Neural cell (in vitro differentiated cells): ENCODE measurements around the gene PGBD5. TPM values are rescaled to one million over a fixed set of nuclear protein-coding genes. Genes with fewer than 3 reads are reported as not detected.

Experiments used
- H2AFZ ChIP-seq: fragments of 200-600, 300-800 bp; sonication (generic), shearing (Covaris generic); 2 replicates; pipeline ENCODE4 v1.6.0; 2014; ENCODE audit warnings: low read depth, mild to moderate bottlenecking, antibody characterized with exemption, low read length, moderate library complexity
- H3F3A ChIP-seq: fragments of 200-600 bp; shearing (Covaris generic); 2 replicates; pipeline ENCODE4 v1.6.1; 2016; ENCODE audit warnings: mild to moderate bottlenecking, moderate library complexity, mixed read lengths, antibody characterized with exemption, low read length; ENCODE audit not compliant: insufficient read depth, poor library complexity, severe bottlenecking
- H3K27ac ChIP-seq: fragments of 200-600, 300-800 bp; sonication (generic), shearing (Covaris generic); 2 replicates; pipeline ENCODE4 v1.5.1; 2014; ENCODE audit warnings: mild to moderate bottlenecking, low read length, moderate library complexity
- H3K27me3 ChIP-seq: fragments of 300-800, 200-600 bp; sonication (generic), shearing (Covaris generic); 2 replicates; pipeline ENCODE4 v1.6.0; 2014; ENCODE audit warnings: mild to moderate bottlenecking, low read depth, low read length, moderate library complexity; ENCODE audit not compliant: insufficient read depth
- H3K36me3 ChIP-seq: fragments of 300-800, 200-600 bp; sonication (generic), shearing (Covaris generic); 2 replicates; pipeline ENCODE4 v1.5.1; 2014; ENCODE audit warnings: mild to moderate bottlenecking, antibody characterized with exemption, low read length, moderate library complexity; ENCODE audit not compliant: insufficient read depth
- H3K4me2 ChIP-seq: fragments of 300-800, 200-600 bp; sonication (generic), shearing (Covaris generic); 2 replicates; pipeline ENCODE4 v1.6.0; 2014; ENCODE audit warnings: mild to moderate bottlenecking, low read length
- H3K4me3 ChIP-seq: fragments of 300-800, 200-600 bp; sonication (generic), shearing (Covaris generic); 2 replicates; pipeline ENCODE4 v1.5.1; 2014; ENCODE audit warnings: mild to moderate bottlenecking, low read length, moderate library complexity
- H3K79me2 ChIP-seq: fragments of 200-600 bp; shearing (Covaris generic); replicated peaks from 2 replicates; pipeline ENCODE4 v1.6.0; 2014; ENCODE audit warnings: mild to moderate bottlenecking, low read length, moderate library complexity; ENCODE audit not compliant: insufficient read depth
- H3K9ac ChIP-seq: fragments of 300-800, 200-600 bp; sonication (generic), shearing (Covaris generic); 2 replicates; pipeline ENCODE4 v1.6.1; 2016; ENCODE audit warnings: mild to moderate bottlenecking, low read length, mixed read lengths
- H3K9me2 ChIP-seq: fragments of 200-600 bp; shearing (Covaris generic); 2 replicates; pipeline ENCODE4 v1.6.1; 2016; ENCODE audit warnings: mild to moderate bottlenecking, low read length, mixed read lengths; ENCODE audit not compliant: insufficient read depth
- H3K9me3 ChIP-seq: fragments of 200-600, 300-800 bp; sonication (generic), shearing (Covaris generic); 2 replicates; pipeline ENCODE4 v1.6.1; 2016; ENCODE audit warnings: mild to moderate bottlenecking, mixed run types, low read length, moderate library complexity, mixed read lengths
- H4K20me1 ChIP-seq: fragments of 200-600 bp; shearing (Covaris generic); 2 replicates; pipeline ENCODE4 v1.6.1; 2016; ENCODE audit warnings: mild to moderate bottlenecking, mixed run types; ENCODE audit not compliant: insufficient read depth
- EP300 ChIP-seq: fragments of 450-650 bp; conservative IDR thresholded peaks from 2 replicates; pipeline ENCODE4 v1.6.1; 2014; ENCODE audit warnings: antibody characterized with exemption, mild to moderate bottlenecking, moderate library complexity; ENCODE audit not compliant: poor library complexity, severe bottlenecking
- EZH2 ChIP-seq: fragments of 200-600, 300-800 bp; shearing (Covaris generic), sonication (generic); IDR thresholded peaks from 2 replicates; pipeline ENCODE4 v1.6.1; 2014; ENCODE audit warnings: antibody characterized with exemption, low read length, borderline replicate concordance, mild to moderate bottlenecking; ENCODE audit not compliant: insufficient read depth, poor library complexity, severe bottlenecking
- POLR2AphosphoS5 ChIP-seq: IDR thresholded peaks from 2 replicates; pipeline ENCODE4 v1.6.1; 2012
- RAD21 ChIP-seq: fragments of 450-650 bp; conservative IDR thresholded peaks from 2 replicates; pipeline ENCODE4 v1.6.1; 2014; ENCODE audit warnings: antibody characterized with exemption, mild to moderate bottlenecking, moderate library complexity
- SMC3 ChIP-seq: fragments of 450-650 bp; conservative IDR thresholded peaks from 2 replicates; pipeline ENCODE4 v1.6.1; 2014; ENCODE audit warnings: antibody characterized with exemption, mild to moderate bottlenecking, moderate library complexity; ENCODE audit not compliant: poor library complexity
- TAF1 ChIP-seq: IDR thresholded peaks from 2 replicates; pipeline ENCODE4 v1.6.1; 2012; ENCODE audit warnings: low read depth
- polyA plus RNA-seq: library from polyadenylated mRNA; depleted of rRNA; stranded (reverse); fragments of >200 nt; gene quantifications from 2 replicates; pipeline ENCODE4 v1.2.3, GENCODE V29; 2014
- TF ChIP-seq, protein P1 (sequence below): IDR thresholded peaks from 2 replicates; pipeline ENCODE4 v1.6.1; 2012; ENCODE audit warnings: borderline replicate concordance
- TF ChIP-seq, protein P2 (sequence below): fragments of 450-650 bp; IDR thresholded peaks from 2 replicates; pipeline ENCODE4 v1.5.1; 2014; ENCODE audit warnings: antibody characterized with exemption, mild to moderate bottlenecking, moderate library complexity; ENCODE audit not compliant: poor library complexity, severe bottlenecking

PGBD5 gene
- polyA plus RNA-seq, 1 donor from 2014 or later = 16.3 TPM

- no peak overlapping the region for H3K4me2 ChIP-seq
- no peaks in the 10 kb centered on the region for H3K36me3 ChIP-seq
- no peaks in the 10 kb centered on the region for H3K27me3 ChIP-seq
- peak overlapping the region; percentile 12 for H3K27ac ChIP-seq
- H4K20me1 ChIP-seq = no peaks in the 10 kb centered on the region
- H3K9me2 ChIP-seq = no peaks in the 10 kb centered on the region
- no peak for TF ChIP-seq TAF1
- TF ChIP-seq, protein P1, sequence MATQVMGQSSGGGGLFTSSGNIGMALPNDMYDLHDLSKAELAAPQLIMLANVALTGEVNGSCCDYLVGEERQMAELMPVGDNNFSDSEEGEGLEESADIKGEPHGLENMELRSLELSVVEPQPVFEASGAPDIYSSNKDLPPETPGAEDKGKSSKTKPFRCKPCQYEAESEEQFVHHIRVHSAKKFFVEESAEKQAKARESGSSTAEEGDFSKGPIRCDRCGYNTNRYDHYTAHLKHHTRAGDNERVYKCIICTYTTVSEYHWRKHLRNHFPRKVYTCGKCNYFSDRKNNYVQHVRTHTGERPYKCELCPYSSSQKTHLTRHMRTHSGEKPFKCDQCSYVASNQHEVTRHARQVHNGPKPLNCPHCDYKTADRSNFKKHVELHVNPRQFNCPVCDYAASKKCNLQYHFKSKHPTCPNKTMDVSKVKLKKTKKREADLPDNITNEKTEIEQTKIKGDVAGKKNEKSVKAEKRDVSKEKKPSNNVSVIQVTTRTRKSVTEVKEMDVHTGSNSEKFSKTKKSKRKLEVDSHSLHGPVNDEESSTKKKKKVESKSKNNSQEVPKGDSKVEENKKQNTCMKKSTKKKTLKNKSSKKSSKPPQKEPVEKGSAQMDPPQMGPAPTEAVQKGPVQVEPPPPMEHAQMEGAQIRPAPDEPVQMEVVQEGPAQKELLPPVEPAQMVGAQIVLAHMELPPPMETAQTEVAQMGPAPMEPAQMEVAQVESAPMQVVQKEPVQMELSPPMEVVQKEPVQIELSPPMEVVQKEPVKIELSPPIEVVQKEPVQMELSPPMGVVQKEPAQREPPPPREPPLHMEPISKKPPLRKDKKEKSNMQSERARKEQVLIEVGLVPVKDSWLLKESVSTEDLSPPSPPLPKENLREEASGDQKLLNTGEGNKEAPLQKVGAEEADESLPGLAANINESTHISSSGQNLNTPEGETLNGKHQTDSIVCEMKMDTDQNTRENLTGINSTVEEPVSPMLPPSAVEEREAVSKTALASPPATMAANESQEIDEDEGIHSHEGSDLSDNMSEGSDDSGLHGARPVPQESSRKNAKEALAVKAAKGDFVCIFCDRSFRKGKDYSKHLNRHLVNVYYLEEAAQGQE = no peak
- no peak for TF ChIP-seq EZH2
- TF ChIP-seq POLR2AphosphoS5 = no peak
- H3K9ac ChIP-seq = peak overlapping the region; percentile 34
- no peaks in the 10 kb centered on the region for H3K9me3 ChIP-seq
- H3F3A ChIP-seq = no peaks in the 10 kb centered on the region
- H3K4me3 ChIP-seq = no peak overlapping the region
- no peak overlapping the region for H2AFZ ChIP-seq
- H3K79me2 ChIP-seq = no peaks in the 10 kb centered on the region
Observed at GRCh38 chr1:230291731-230292620, 134.2 kb downstream of the PGBD5 start.

- TF ChIP-seq TAF1 (no peak), POLR2AphosphoS5 (no peak), EP300 (no peak), RAD21 (no peak), SMC3 (no peak)
- TF ChIP-seq, protein P2, sequence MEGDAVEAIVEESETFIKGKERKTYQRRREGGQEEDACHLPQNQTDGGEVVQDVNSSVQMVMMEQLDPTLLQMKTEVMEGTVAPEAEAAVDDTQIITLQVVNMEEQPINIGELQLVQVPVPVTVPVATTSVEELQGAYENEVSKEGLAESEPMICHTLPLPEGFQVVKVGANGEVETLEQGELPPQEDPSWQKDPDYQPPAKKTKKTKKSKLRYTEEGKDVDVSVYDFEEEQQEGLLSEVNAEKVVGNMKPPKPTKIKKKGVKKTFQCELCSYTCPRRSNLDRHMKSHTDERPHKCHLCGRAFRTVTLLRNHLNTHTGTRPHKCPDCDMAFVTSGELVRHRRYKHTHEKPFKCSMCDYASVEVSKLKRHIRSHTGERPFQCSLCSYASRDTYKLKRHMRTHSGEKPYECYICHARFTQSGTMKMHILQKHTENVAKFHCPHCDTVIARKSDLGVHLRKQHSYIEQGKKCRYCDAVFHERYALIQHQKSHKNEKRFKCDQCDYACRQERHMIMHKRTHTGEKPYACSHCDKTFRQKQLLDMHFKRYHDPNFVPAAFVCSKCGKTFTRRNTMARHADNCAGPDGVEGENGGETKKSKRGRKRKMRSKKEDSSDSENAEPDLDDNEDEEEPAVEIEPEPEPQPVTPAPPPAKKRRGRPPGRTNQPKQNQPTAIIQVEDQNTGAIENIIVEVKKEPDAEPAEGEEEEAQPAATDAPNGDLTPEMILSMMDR = no peak
- Histone ChIP-seq H4K20me1 (no peaks in the 10 kb centered on the region), H3F3A (no peaks in the 10 kb centered on the region), H3K27ac (no peak overlapping the region), H2AFZ (no peak overlapping the region), H3K9me3 (no peaks in the 10 kb centered on the region), H3K79me2 (no peaks in the 10 kb centered on the region), H3K36me3 (no peaks in the 10 kb centered on the region), H3K9ac (no peak overlapping the region), H3K4me2 (no peak overlapping the region), H3K9me2 (no peaks in the 10 kb centered on the region), H3K4me3 (no peak overlapping the region), H3K27me3 (no peaks in the 10 kb centered on the region)
Observed at GRCh38 chr1:230289350-230289644, 136.8 kb downstream of the PGBD5 start.
